Upper lobe of left lung (tissue), 4 donors: ENCODE data around the gene ANKRD65.

Experiments used
- POLR2A ChIP-seq, 4 donors: fragments of 450-650 bp; IDR thresholded peaks; one replicate each; pipeline ENCODE4 v1.5.1; 2016 to 2017; ENCODE audit warnings: antibody characterized with exemption in 4 of 4, mild to moderate bottlenecking in 2 of 4
- POLR2AphosphoS5 ChIP-seq, 2 donors: sonication (generic); formaldehyde crosslinking; IDR thresholded peaks; one replicate each; pipeline ENCODE4 v1.5.1; 2017; ENCODE audit warnings: antibody characterized with exemption in 2 of 2
- TF ChIP-seq, protein P1 (sequence below), 6 experiments: fragments of 450-650 bp in 4 of 6; fragments of 200-600 bp in 2 of 6; sonication (generic) in 2 of 6; IDR thresholded peaks; one replicate each; pipeline ENCODE4 v1.5.1; 2016 to 2019; ENCODE audit warnings: antibody characterized with exemption in 6 of 6

GRCh38 chr1:1418464-1419362 is 2.4 kb downstream of the ANKRD65 start:
- TF ChIP-seq, protein P1, sequence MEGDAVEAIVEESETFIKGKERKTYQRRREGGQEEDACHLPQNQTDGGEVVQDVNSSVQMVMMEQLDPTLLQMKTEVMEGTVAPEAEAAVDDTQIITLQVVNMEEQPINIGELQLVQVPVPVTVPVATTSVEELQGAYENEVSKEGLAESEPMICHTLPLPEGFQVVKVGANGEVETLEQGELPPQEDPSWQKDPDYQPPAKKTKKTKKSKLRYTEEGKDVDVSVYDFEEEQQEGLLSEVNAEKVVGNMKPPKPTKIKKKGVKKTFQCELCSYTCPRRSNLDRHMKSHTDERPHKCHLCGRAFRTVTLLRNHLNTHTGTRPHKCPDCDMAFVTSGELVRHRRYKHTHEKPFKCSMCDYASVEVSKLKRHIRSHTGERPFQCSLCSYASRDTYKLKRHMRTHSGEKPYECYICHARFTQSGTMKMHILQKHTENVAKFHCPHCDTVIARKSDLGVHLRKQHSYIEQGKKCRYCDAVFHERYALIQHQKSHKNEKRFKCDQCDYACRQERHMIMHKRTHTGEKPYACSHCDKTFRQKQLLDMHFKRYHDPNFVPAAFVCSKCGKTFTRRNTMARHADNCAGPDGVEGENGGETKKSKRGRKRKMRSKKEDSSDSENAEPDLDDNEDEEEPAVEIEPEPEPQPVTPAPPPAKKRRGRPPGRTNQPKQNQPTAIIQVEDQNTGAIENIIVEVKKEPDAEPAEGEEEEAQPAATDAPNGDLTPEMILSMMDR (IDR thresholded peaks at IDR 0.05): no peak
- TF ChIP-seq POLR2A (IDR thresholded peaks at IDR 0.05) (no peak), POLR2AphosphoS5 (IDR thresholded peaks at IDR 0.05) (no peak)
